IMR-90 (cell line): Measurements from ENCODE around the gene RGS10. TPM values are rescaled to one million over a fixed set of nuclear protein-coding genes. Genes with fewer than 3 reads are reported as not detected.

Source experiments
- ATAC-seq: fragments of 200-7000 bp; cut with Tn5 transposase; 2 replicates; pipeline ENCODE4 v1.9.1; 2020; ENCODE audit warnings: low read depth, mild to moderate bottlenecking, moderate library complexity
- BruUV-seq: library from RNA; stranded (reverse); fragments of 400-500 nt; replicated peaks from 2 replicates; lab custom pipeline; 2021; lab: Mats Ljungman, UMichigan
- CTCF ChIA-PET: fragments of 300-600 bp; formaldehyde crosslinking; extraction: SDS; loops from one replicate; lab custom pipeline; 2021; ENCODE audit warnings: antibody characterized with exemption; lab: Yijun Ruan, JAX
- POLR2A ChIA-PET: fragments of 300-600 bp; sonication (Branson Sonifier 250); formaldehyde crosslinking; loops from one replicate; lab custom pipeline; 2022; ENCODE audit warnings: antibody characterized with exemption; ENCODE audit not compliant: unreplicated experiment; lab: Charles Lee
- DNase-seq: peaks from one replicate; pipeline ENCODE4 v3.0.0; 2013
- H2AFZ ChIP-seq: replicated peaks from 2 replicates; pipeline ENCODE3; 2013; ENCODE audit warnings: low read length, mild to moderate bottlenecking; ENCODE audit not compliant: poor library complexity
- H2AK5ac ChIP-seq: 2 replicates; pipeline ENCODE4 v1.6.1; 2013; ENCODE audit warnings: low read depth, low read length, inconsistent platforms
- H2AK9ac ChIP-seq: replicated peaks from 2 replicates; pipeline ENCODE3; 2013; ENCODE audit warnings: mild to moderate bottlenecking, low read depth, low read length, moderate library complexity; ENCODE audit not compliant: poor library complexity
- H2BK120ac ChIP-seq: 2 replicates; pipeline ENCODE4 v1.6.1; 2013; ENCODE audit warnings: low read depth, low read length, inconsistent platforms
- H2BK15ac ChIP-seq: 3 replicates; pipeline ENCODE4 v1.6.1; 2013; ENCODE audit warnings: low read depth, low read length, inconsistent platforms
- H2BK20ac ChIP-seq: 2 replicates; pipeline ENCODE4 v1.6.1; 2013; ENCODE audit warnings: low read depth, mild to moderate bottlenecking, inconsistent platforms, low read length, moderate library complexity
- H2BK5ac ChIP-seq: 2 replicates; pipeline ENCODE4 v1.6.1; 2013; ENCODE audit warnings: mild to moderate bottlenecking, low read depth, low read length, inconsistent platforms; ENCODE audit not compliant: poor library complexity, severe bottlenecking
- H3K14ac ChIP-seq: replicated peaks from 2 replicates; pipeline ENCODE4 v1.6.1; 2013; ENCODE audit warnings: low read depth, low read length, inconsistent platforms
- H3K18ac ChIP-seq: 2 replicates; pipeline ENCODE4 v1.6.1; 2013; ENCODE audit warnings: low read depth, low read length, control low read depth
- H3K23ac ChIP-seq: 2 replicates; pipeline ENCODE4 v1.6.1; 2013; ENCODE audit warnings: low read depth, low read length, inconsistent platforms
- H3K27ac ChIP-seq: 2 replicates; pipeline ENCODE4 v1.5.1; 2013; ENCODE audit warnings: mild to moderate bottlenecking, control low read depth, low read length; ENCODE audit not compliant: insufficient read depth
- H3K27me3 ChIP-seq: 2 replicates; pipeline ENCODE4 v1.6.1; 2013; ENCODE audit warnings: low read length; ENCODE audit not compliant: control insufficient read depth, insufficient read depth
- H3K36me3 ChIP-seq: 2 replicates; pipeline ENCODE4 v1.6.1; 2013; ENCODE audit warnings: low read length, mixed read lengths; ENCODE audit not compliant: control insufficient read depth, insufficient read depth
- H3K4ac ChIP-seq: 2 replicates; pipeline ENCODE4 v1.6.1; 2013; ENCODE audit warnings: low read depth, low read length, inconsistent platforms
- H3K4me1 ChIP-seq: 2 replicates; pipeline ENCODE4 v1.6.1; 2013; ENCODE audit warnings: low read length, mixed read lengths; ENCODE audit not compliant: control insufficient read depth, insufficient read depth
- H3K4me2 ChIP-seq: 2 replicates; pipeline ENCODE4 v1.6.1; 2013; ENCODE audit warnings: low read depth, mild to moderate bottlenecking, control low read depth, low read length, moderate library complexity
- H3K4me3 ChIP-seq: 2 replicates; pipeline ENCODE4 v1.5.1; 2013; ENCODE audit warnings: low read depth, mild to moderate bottlenecking, control low read depth, low read length, moderate library complexity; ENCODE audit not compliant: insufficient read depth
- H3K56ac ChIP-seq: 2 replicates; pipeline ENCODE4 v1.6.1; 2013; ENCODE audit warnings: low read length, inconsistent platforms; ENCODE audit not compliant: insufficient read depth; ENCODE audit errors: extremely low read depth
- H3K79me1 ChIP-seq, 2 experiments: 2 replicates each; pipeline ENCODE4 v1.6.1; 2013; ENCODE audit warnings: low read length in 2 of 2, inconsistent platforms in 1 of 2, low read depth in 1 of 2
- H3K9ac ChIP-seq: 2 replicates; pipeline ENCODE4 v1.6.1; 2013; ENCODE audit warnings: low read depth, low read length, control low read depth
- H3K9me1 ChIP-seq: 2 replicates; pipeline ENCODE4 v1.6.1; 2013; ENCODE audit warnings: low read length, inconsistent platforms; ENCODE audit not compliant: insufficient read depth
- H3K9me3 ChIP-seq: 2 replicates; pipeline ENCODE4 v1.6.1; 2013; ENCODE audit warnings: low read length; ENCODE audit not compliant: control insufficient read depth, insufficient read depth
- H4K20me1 ChIP-seq: 2 replicates; pipeline ENCODE4 v1.6.1; 2013; ENCODE audit warnings: low read length, inconsistent platforms; ENCODE audit not compliant: insufficient read depth
- H4K5ac ChIP-seq: 2 replicates; pipeline ENCODE4 v1.6.1; 2013; ENCODE audit warnings: mild to moderate bottlenecking, low read depth, low read length, control low read depth
- H4K8ac ChIP-seq, 2 experiments: 2 replicates each; pipeline ENCODE4 v1.6.1; 2013; ENCODE audit warnings: low read depth in 2 of 2, low read length in 2 of 2, control low read depth in 1 of 2, inconsistent platforms in 1 of 2
- H4K91ac ChIP-seq: 2 replicates; pipeline ENCODE4 v1.6.1; 2013; ENCODE audit warnings: low read depth, low read length, inconsistent platforms; ENCODE audit not compliant: insufficient read depth
- BHLHE40 ChIP-seq: fragments of 150-350 bp; IDR thresholded peaks from 2 replicates; pipeline ENCODE4 v1.6.1; 2016; ENCODE audit warnings: mild to moderate bottlenecking, low read depth, low read length
- CEBPB ChIP-seq: IDR thresholded peaks from 2 replicates; pipeline ENCODE4 v1.6.1; 2012; ENCODE audit warnings: low read depth, low read length, improper control_type of control experiment
- CHD1 ChIP-seq: IDR thresholded peaks from 2 replicates; pipeline ENCODE4 v1.6.1; 2012; ENCODE audit warnings: low read depth, low read length, improper control_type of control experiment
- CTCF ChIP-seq: conservative IDR thresholded peaks from 2 replicates; pipeline ENCODE4 v1.5.1; 2012; ENCODE audit warnings: mild to moderate bottlenecking, low read depth, low read length, improper control_type of control experiment
- ELK1 ChIP-seq: fragments of 150-350 bp; IDR thresholded peaks from 2 replicates; pipeline ENCODE4 v1.6.1; 2016; ENCODE audit warnings: low read depth, mild to moderate bottlenecking, low read length, moderate library complexity, borderline replicate concordance
- FOS ChIP-seq: fragments of 150-350 bp; IDR thresholded peaks from 2 replicates; pipeline ENCODE4 v1.6.1; 2016; ENCODE audit warnings: low read depth, low read length
- MAFK ChIP-seq: IDR thresholded peaks from 2 replicates; pipeline ENCODE4 v1.6.1; 2012; ENCODE audit warnings: low read depth, low read length, improper control_type of control experiment
- MAZ ChIP-seq: IDR thresholded peaks from 2 replicates; pipeline ENCODE4 v1.6.1; 2012; ENCODE audit warnings: low read depth, mild to moderate bottlenecking, low read length, improper control_type of control experiment, moderate library complexity, borderline replicate concordance
- MXI1 ChIP-seq: IDR thresholded peaks from 2 replicates; pipeline ENCODE4 v1.6.1; 2012; ENCODE audit warnings: low read depth, mild to moderate bottlenecking, low read length, moderate library complexity, borderline replicate concordance
- NFE2L2 ChIP-seq: fragments of 150-350 bp; IDR thresholded peaks from 2 replicates; pipeline ENCODE4 v1.6.1; 2016; ENCODE audit warnings: low read depth, mild to moderate bottlenecking, low read length
- POLR2A ChIP-seq: IDR thresholded peaks from 2 replicates; pipeline ENCODE4 v1.6.1; 2012; ENCODE audit warnings: mild to moderate bottlenecking, low read depth, low read length
- RAD21 ChIP-seq: IDR thresholded peaks from 2 replicates; pipeline ENCODE4 v1.6.1; 2012; ENCODE audit warnings: low read length, improper control_type of control experiment
- RCOR1 ChIP-seq: IDR thresholded peaks from 2 replicates; pipeline ENCODE4 v1.6.1; 2012; ENCODE audit warnings: mild to moderate bottlenecking, low read length, improper control_type of control experiment; ENCODE audit not compliant: insufficient replicate concordance
- RFX5 ChIP-seq: IDR thresholded peaks from 2 replicates; pipeline ENCODE4 v1.8.0; 2012; ENCODE audit warnings: low read depth, mild to moderate bottlenecking, low read length, moderate library complexity
- SMC3 ChIP-seq: fragments of 150-350 bp; IDR thresholded peaks from 2 replicates; pipeline ENCODE4 v1.6.1; 2016; ENCODE audit warnings: low read depth, mild to moderate bottlenecking, antibody characterized with exemption, low read length, moderate library complexity
- WGBS, 2 experiments: methylation state at CpG; one replicate each; pipeline versions ENCODE4 v1.1.5 to v1.1.7; 2013; ENCODE audit warnings: missing lambda C conversion rate in 2 of 2; ENCODE audit not compliant: insufficient read length in 1 of 2; ENCODE audit errors: extremely low coverage in 2 of 2; 5-methylcytosine and 5-hydroxymethylcytosine counted together
- dilution Hi-C: fragments of 300-500 bp; cut with HindIII; formaldehyde crosslinking; loops from one replicate; pipeline ENCODE4 v1.14.3; 2018; ENCODE audit warnings: low sequenced_read_pairs; ENCODE audit not compliant: unreplicated experiment
- in situ Hi-C: fragments of 300-500 bp; cut with MboI; formaldehyde crosslinking; loops from 3 replicates; pipeline ENCODE4 v1.14.3; 2019; ENCODE audit warnings: low sequenced_read_pairs, inconsistent platforms, mixed read lengths
- intact Hi-C: fragments of 100-400 bp; cut with micrococcal nuclease; formaldehyde crosslinking; loops from 2 replicates; pipeline ENCODE4 v1.10.0; 2022
- polyA plus RNA-seq, 3 experiments: library from polyadenylated mRNA; depleted of rRNA; stranded (reverse); fragments of >200 nt; gene quantifications; 2 replicates each; pipeline ENCODE4 v1.2.3, GENCODE V29; 2012; ENCODE audit warnings: low replicate concordance in 1 of 3
- total RNA-seq: library from RNA; depleted of rRNA; stranded (reverse); fragments of >200 nt; gene quantifications from 2 replicates; pipeline ENCODE4 v1.2.3, GENCODE V29; 2012

The RGS10 gene
- total and polyA plus RNA-seq, 2 of the 4 experiments (the other 2 are of a cell fraction) = 35.3 to 89.7 TPM

GRCh38 chr10:119457966-119458766 lies 84.4 kb downstream of the RGS10 start:
- Histone ChIP-seq H2AFZ (no peak overlapping the region), H3K4me3 (no peak overlapping the region), H3K4me1 (no peaks in the 10 kb centered on the region), H3K9me1 (no peaks in the 10 kb centered on the region; the same call in 1 of the 2 replicates), H2BK120ac (no peak overlapping the region), H3K56ac (no peak overlapping the region), H3K79me1 (no peaks in the 10 kb centered on the region), H3K18ac (no peak overlapping the region), H3K4ac (no peak overlapping the region), H4K5ac (no peak overlapping the region), H3K23ac (no peak overlapping the region), H3K9ac (no peak overlapping the region), H3K27ac (no peak overlapping the region), H2AK5ac (no peak overlapping the region), H4K91ac (no peak overlapping the region), H2AK9ac (no peak overlapping the region), H3K9me3 (peaks cover 2% of the 10 kb centered on the region; the same call in 1 of the 2 replicates), H3K36me3 (peaks cover 54% of the 10 kb centered on the region), H3K27me3 (peaks cover 3% of the 10 kb centered on the region; the same call in 1 of the 2 replicates), H2BK15ac (no peak overlapping the region), H2BK20ac (no peak overlapping the region), H2BK5ac (no peak overlapping the region), H3K14ac (no peak overlapping the region), H3K4me2 (no peak overlapping the region), H4K8ac (no peak overlapping the region), H4K20me1 (no peaks in the 10 kb centered on the region)
- WGBS, 2 experiments = 81% methylated on average over 7 of the region's 28 CpGs; no CpG with 5 or more reads in 1 of the 2 experiments
- in situ Hi-C loops (no loop called here), dilution Hi-C loops (no loop called here), intact Hi-C loops (no loop called here)
- ChIA-PET CTCF (interaction anchor here (0.9 kb wide), 1 partner anchor 38 kb away, joined by 4 read pairs; no protein-coding TSS in a partner anchor), POLR2A (no interaction called here)
- no peak for DNase-seq
- no TSS peak for BruUV-seq
- no peak for ATAC-seq
- no peak for TF ChIP-seq RFX5
- no peak for TF ChIP-seq MAFK
- TF ChIP-seq RAD21 = no peak
- TF ChIP-seq POLR2A = no peak
- no peak for TF ChIP-seq CHD1
- no peak for TF ChIP-seq NFE2L2
- TF ChIP-seq RCOR1 = no peak
- no peak for TF ChIP-seq MAZ
- no peak for TF ChIP-seq SMC3
- TF ChIP-seq ELK1 = no peak
- no peak for TF ChIP-seq MXI1
- TF ChIP-seq CTCF = no peak
- no peak for TF ChIP-seq CEBPB
- no peak for TF ChIP-seq FOS
- TF ChIP-seq BHLHE40 = no peak
